Neural progenitor cell (in vitro differentiated cells): ENCODE data around the gene CEP55. TPM values are rescaled to one million over a fixed set of nuclear protein-coding genes. Genes with fewer than 3 reads are reported as not detected.

Source experiments
- DNase-seq: peaks from one replicate; pipeline ENCODE4 v3.0.0-alpha.2; 2016; ENCODE audit warnings: low spot score
- H2AFZ ChIP-seq: fragments of 200-600 bp; sonication (generic); replicated peaks from 2 replicates; pipeline ENCODE4 v1.6.1; 2016; ENCODE audit warnings: antibody characterized with exemption
- H3F3A ChIP-seq: fragments of 200-600 bp; sonication (generic); 2 replicates; pipeline ENCODE4 v1.6.1; 2016; ENCODE audit warnings: antibody characterized with exemption, low read depth
- H3K27ac ChIP-seq: fragments of 200-600 bp; sonication (generic); 2 replicates; pipeline ENCODE4 v1.5.1; 2016; ENCODE audit warnings: mild to moderate bottlenecking
- H3K27me3 ChIP-seq: fragments of 200-600 bp; sonication (generic); 2 replicates; pipeline ENCODE4 v1.6.1; 2016; ENCODE audit warnings: mild to moderate bottlenecking, moderate library complexity
- H3K36me3 ChIP-seq: fragments of 200-600 bp; sonication (generic); 2 replicates; pipeline ENCODE4 v1.5.1; 2016
- H3K4me1 ChIP-seq: fragments of 200-600 bp; sonication (generic); 2 replicates; pipeline ENCODE4 v1.6.1; 2016; ENCODE audit warnings: mixed run types
- H3K4me2 ChIP-seq: fragments of 200-600 bp; sonication (generic); 2 replicates; pipeline ENCODE4 v1.6.1; 2016
- H3K4me3 ChIP-seq: fragments of 200-600 bp; sonication (generic); 2 replicates; pipeline ENCODE4 v1.5.1; 2016
- H3K79me2 ChIP-seq: fragments of 200-600 bp; sonication (generic); 2 replicates; pipeline ENCODE4 v1.6.1; 2016; ENCODE audit warnings: low read depth
- H3K9ac ChIP-seq: fragments of 200-600 bp; sonication (generic); 2 replicates; pipeline ENCODE4 v1.6.1; 2016
- H3K9me3 ChIP-seq: fragments of 200-600 bp; sonication (generic); 2 replicates; pipeline ENCODE4 v1.5.1; 2016; ENCODE audit warnings: low read depth
- H4K20me1 ChIP-seq: fragments of 200-600 bp; sonication (generic); 2 replicates; pipeline ENCODE4 v1.6.1; 2016; ENCODE audit warnings: low read depth
- H3K27ac Mint-ChIP-seq: 3 replicates; pipeline ENCODE4 v1.8.0; 2021; ENCODE audit warnings: mixed read lengths
- H3K27me3 Mint-ChIP-seq: 2 replicates; pipeline ENCODE4 v1.8.0; 2022; ENCODE audit warnings: low read depth, mild to moderate bottlenecking, inconsistent platforms, moderate library complexity, mixed read lengths; ENCODE audit not compliant: insufficient read depth
- H3K36me3 Mint-ChIP-seq: 3 replicates; pipeline ENCODE4 v1.8.0; 2021; ENCODE audit warnings: mixed read lengths
- H3K4me1 Mint-ChIP-seq: 3 replicates; pipeline ENCODE4 v1.8.0; 2021; ENCODE audit warnings: mixed read lengths
- H3K4me3 Mint-ChIP-seq: 3 replicates; pipeline ENCODE4 v1.8.0; 2021; ENCODE audit warnings: mild to moderate bottlenecking, moderate library complexity, mixed read lengths
- H3K9me3 Mint-ChIP-seq: 3 replicates; pipeline ENCODE4 v1.8.0; 2020; ENCODE audit warnings: mixed read lengths
- CTCF ChIP-seq: fragments of 200-600 bp; sonication (generic); IDR thresholded peaks from 2 replicates; pipeline ENCODE4 v1.5.1; 2017; ENCODE audit warnings: antibody characterized with exemption, mild to moderate bottlenecking
- EZH2 ChIP-seq: fragments of 200-600 bp; sonication (generic); IDR thresholded peaks from 2 replicates; pipeline ENCODE4 v1.6.1; 2017; ENCODE audit warnings: antibody characterized with exemption, mild to moderate bottlenecking, moderate library complexity
- EZH2phosphoT487 ChIP-seq: fragments of 200-600 bp; sonication (generic); IDR thresholded peaks from 2 replicates; pipeline ENCODE4 v1.6.1; 2017; ENCODE audit warnings: antibody characterized with exemption
- total RNA-seq: library from RNA; depleted of rRNA; stranded (reverse); fragments of >200 nt; gene quantifications from 2 replicates; pipeline ENCODE4 v1.2.3, GENCODE V29; 2015; ENCODE audit warnings: low replicate concordance

The CEP55 gene
- total RNA-seq, 1 donor from 2014 or later, result 57.7 TPM

- H3K27me3 Mint-ChIP-seq, result no peaks in the 10 kb centered on the region
- TF ChIP-seq EZH2phosphoT487 (no peak), EZH2 (no peak), CTCF (no peak)
- no peaks in the 10 kb centered on the region for H4K20me1 ChIP-seq
Observed at GRCh38 chr10:93454736-93455135, 41.7 kb upstream of the CEP55 start.

GRCh38 chr10:93456480-93456879 is 39.9 kb upstream of the CEP55 start:
- H3K9me3 Mint-ChIP-seq, result no peaks in the 10 kb centered on the region
- H3K27me3 Mint-ChIP-seq, result no peaks in the 10 kb centered on the region
- peaks cover 6% of the 10 kb centered on the region for H3K36me3 Mint-ChIP-seq
- Histone ChIP-seq H3K79me2 (no peaks in the 10 kb centered on the region), H3K4me2 (no peak overlapping the region), H3K9me3 (no peaks in the 10 kb centered on the region), H3K36me3 (no peaks in the 10 kb centered on the region), H3K4me3 (no peak overlapping the region), H4K20me1 (no peaks in the 10 kb centered on the region), H3K27me3 (no peaks in the 10 kb centered on the region), H3K4me1 (peaks cover 7% of the 10 kb centered on the region), H3K27ac (no peak overlapping the region), H2AFZ (no peak overlapping the region), H3K9ac (no peak overlapping the region), H3F3A (no peaks in the 10 kb centered on the region)
- no peak for DNase-seq
- H3K4me3 Mint-ChIP-seq, result no peak overlapping the region
- peak overlapping the region; percentile 88 for H3K27ac Mint-ChIP-seq
- H3K4me1 Mint-ChIP-seq, result peaks cover 46% of the 10 kb centered on the region
- TF ChIP-seq EZH2, result no peak
- TF ChIP-seq EZH2phosphoT487, result no peak
- no peak for TF ChIP-seq CTCF

More at GRCh38 chr10:93454736-93455135, 41.7 kb upstream of the CEP55 start:
- Histone ChIP-seq H2AFZ (no peak overlapping the region), H3K4me1 (peaks cover 7% of the 10 kb centered on the region), H3K27me3 (no peaks in the 10 kb centered on the region), H3K9ac (no peak overlapping the region), H3K36me3 (no peaks in the 10 kb centered on the region), H3K9me3 (no peaks in the 10 kb centered on the region), H3K4me2 (no peak overlapping the region), H3K27ac (no peak overlapping the region), H3K4me3 (no peak overlapping the region), H3F3A (no peaks in the 10 kb centered on the region), H3K79me2 (no peaks in the 10 kb centered on the region)
- no peaks in the 10 kb centered on the region for H3K9me3 Mint-ChIP-seq
- H3K4me3 Mint-ChIP-seq, result no peak overlapping the region
- peaks cover 37% of the 10 kb centered on the region for H3K4me1 Mint-ChIP-seq
- H3K36me3 Mint-ChIP-seq, result peaks cover 7% of the 10 kb centered on the region
- H3K27ac Mint-ChIP-seq, result no peak overlapping the region
- no peak for DNase-seq

- Histone ChIP-seq H3K27ac (no peak overlapping the region), H3K9ac (no peak overlapping the region), H3K36me3 (no peaks in the 10 kb centered on the region), H4K20me1 (no peaks in the 10 kb centered on the region), H3K4me3 (no peak overlapping the region), H3K4me1 (peaks cover 7% of the 10 kb centered on the region), H3K27me3 (no peaks in the 10 kb centered on the region), H2AFZ (no peak overlapping the region), H3K4me2 (no peak overlapping the region), H3K9me3 (no peaks in the 10 kb centered on the region), H3F3A (no peaks in the 10 kb centered on the region), H3K79me2 (no peaks in the 10 kb centered on the region)
- Mint-ChIP-seq H3K27ac (no peak overlapping the region), H3K9me3 (no peaks in the 10 kb centered on the region), H3K4me1 (peaks cover 46% of the 10 kb centered on the region), H3K36me3 (peaks cover 6% of the 10 kb centered on the region), H3K27me3 (peaks cover 2% of the 10 kb centered on the region), H3K4me3 (no peak overlapping the region)
- TF ChIP-seq CTCF (no peak), EZH2phosphoT487 (no peak), EZH2 (no peak)
- no peak for DNase-seq
Observed at GRCh38 chr10:93457511-93457910, 38.9 kb upstream of the CEP55 start.
